ENCODE data around the gene RGS7. TPM values are rescaled to one million over a fixed set of nuclear protein-coding genes. Genes with fewer than 3 reads are reported as not detected.
A peak's percentile ranks its signal among the peaks of the same experiment; 100 is the strongest.

The RGS7 gene
- polyA plus RNA-seq, 1 donor from 2014 or later: 24.2 TPM

DNA sequence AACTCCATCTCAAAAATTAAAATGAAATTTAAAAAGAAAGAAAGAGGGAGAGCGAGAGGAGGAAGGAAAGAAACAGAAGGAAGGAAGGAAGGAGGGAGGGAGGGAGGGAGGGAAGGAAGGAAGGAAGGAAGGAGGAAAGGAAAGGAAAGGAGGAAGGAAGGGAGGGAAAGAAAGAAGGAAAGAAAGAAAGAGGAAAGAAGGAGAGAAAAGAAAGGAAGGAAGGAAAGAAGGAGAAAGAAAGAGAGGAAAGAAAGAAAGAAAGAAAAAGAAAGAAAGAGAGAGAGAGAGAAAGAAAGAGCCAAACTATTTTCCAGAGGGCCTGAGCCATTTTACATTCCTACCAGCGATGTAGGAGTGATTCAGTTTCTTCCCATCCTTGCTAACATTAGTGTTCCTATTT, 364.0 kb downstream of the RGS7 start:
- TF ChIP-seq EP300 (conservative IDR thresholded peaks at IDR 0.05; ENCODE audit: poor library complexity, severe bottlenecking) (no peak), EZH2 (IDR thresholded peaks at IDR 0.05; ENCODE audit: borderline replicate concordance, insufficient read depth, low read length, poor library complexity, severe bottlenecking) (no peak), SMC3 (conservative IDR thresholded peaks at IDR 0.05; ENCODE audit: poor library complexity) (no peak), MXI1 (conservative IDR thresholded peaks at IDR 0.05; ENCODE audit: poor library complexity, severe bottlenecking) (no peak), POLR2AphosphoS5 (IDR thresholded peaks at IDR 0.05) (no peak), TAF1 (IDR thresholded peaks at IDR 0.05; ENCODE audit: low read depth) (no peak), RAD21 (conservative IDR thresholded peaks at IDR 0.05) (no peak)
- TF ChIP-seq, protein P1, sequence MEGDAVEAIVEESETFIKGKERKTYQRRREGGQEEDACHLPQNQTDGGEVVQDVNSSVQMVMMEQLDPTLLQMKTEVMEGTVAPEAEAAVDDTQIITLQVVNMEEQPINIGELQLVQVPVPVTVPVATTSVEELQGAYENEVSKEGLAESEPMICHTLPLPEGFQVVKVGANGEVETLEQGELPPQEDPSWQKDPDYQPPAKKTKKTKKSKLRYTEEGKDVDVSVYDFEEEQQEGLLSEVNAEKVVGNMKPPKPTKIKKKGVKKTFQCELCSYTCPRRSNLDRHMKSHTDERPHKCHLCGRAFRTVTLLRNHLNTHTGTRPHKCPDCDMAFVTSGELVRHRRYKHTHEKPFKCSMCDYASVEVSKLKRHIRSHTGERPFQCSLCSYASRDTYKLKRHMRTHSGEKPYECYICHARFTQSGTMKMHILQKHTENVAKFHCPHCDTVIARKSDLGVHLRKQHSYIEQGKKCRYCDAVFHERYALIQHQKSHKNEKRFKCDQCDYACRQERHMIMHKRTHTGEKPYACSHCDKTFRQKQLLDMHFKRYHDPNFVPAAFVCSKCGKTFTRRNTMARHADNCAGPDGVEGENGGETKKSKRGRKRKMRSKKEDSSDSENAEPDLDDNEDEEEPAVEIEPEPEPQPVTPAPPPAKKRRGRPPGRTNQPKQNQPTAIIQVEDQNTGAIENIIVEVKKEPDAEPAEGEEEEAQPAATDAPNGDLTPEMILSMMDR (IDR thresholded peaks at IDR 0.05; ENCODE audit: poor library complexity, severe bottlenecking): no peak
- TF ChIP-seq, protein P2, sequence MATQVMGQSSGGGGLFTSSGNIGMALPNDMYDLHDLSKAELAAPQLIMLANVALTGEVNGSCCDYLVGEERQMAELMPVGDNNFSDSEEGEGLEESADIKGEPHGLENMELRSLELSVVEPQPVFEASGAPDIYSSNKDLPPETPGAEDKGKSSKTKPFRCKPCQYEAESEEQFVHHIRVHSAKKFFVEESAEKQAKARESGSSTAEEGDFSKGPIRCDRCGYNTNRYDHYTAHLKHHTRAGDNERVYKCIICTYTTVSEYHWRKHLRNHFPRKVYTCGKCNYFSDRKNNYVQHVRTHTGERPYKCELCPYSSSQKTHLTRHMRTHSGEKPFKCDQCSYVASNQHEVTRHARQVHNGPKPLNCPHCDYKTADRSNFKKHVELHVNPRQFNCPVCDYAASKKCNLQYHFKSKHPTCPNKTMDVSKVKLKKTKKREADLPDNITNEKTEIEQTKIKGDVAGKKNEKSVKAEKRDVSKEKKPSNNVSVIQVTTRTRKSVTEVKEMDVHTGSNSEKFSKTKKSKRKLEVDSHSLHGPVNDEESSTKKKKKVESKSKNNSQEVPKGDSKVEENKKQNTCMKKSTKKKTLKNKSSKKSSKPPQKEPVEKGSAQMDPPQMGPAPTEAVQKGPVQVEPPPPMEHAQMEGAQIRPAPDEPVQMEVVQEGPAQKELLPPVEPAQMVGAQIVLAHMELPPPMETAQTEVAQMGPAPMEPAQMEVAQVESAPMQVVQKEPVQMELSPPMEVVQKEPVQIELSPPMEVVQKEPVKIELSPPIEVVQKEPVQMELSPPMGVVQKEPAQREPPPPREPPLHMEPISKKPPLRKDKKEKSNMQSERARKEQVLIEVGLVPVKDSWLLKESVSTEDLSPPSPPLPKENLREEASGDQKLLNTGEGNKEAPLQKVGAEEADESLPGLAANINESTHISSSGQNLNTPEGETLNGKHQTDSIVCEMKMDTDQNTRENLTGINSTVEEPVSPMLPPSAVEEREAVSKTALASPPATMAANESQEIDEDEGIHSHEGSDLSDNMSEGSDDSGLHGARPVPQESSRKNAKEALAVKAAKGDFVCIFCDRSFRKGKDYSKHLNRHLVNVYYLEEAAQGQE (IDR thresholded peaks at IDR 0.05; ENCODE audit: borderline replicate concordance): no peak
- no peaks in the 10 kb centered on the region for H3K36me3 ChIP-seq (ENCODE audit: insufficient read depth, low read length)

DNA sequence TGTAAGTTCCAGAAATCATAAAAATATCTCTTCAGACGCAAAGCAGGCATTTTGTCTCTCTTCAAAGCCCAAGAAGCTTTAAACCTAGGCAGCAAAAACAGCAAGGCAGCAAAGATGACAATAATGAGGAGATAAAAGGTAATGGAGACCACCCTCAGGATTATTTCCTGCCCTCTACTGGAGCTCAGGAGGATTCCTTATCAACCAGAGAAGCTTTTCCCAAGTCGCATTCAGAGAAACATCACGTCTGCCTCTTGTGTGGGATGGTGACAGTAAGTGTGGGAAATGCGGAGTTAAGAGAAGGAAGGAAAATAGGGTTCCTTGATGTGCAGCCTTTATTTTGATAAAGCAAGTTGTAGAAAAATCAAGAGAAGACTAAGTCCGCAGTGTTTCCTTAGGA, 365.8 kb downstream of the RGS7 start:
- H3K9me2 ChIP-seq (ENCODE audit: insufficient read depth, low read length): no peaks in the 10 kb centered on the region
- TF ChIP-seq RAD21 (conservative IDR thresholded peaks at IDR 0.05): no peak
- TF ChIP-seq, protein P1 (IDR thresholded peaks at IDR 0.05; ENCODE audit: poor library complexity, severe bottlenecking): peak; percentile 16
- H3K4me3 ChIP-seq (ENCODE audit: low read length): no peak overlapping the region
- H2AFZ ChIP-seq (ENCODE audit: low read depth, low read length): no peak overlapping the region
- H3K9me3 ChIP-seq (ENCODE audit: low read length): no peaks in the 10 kb centered on the region
- H3K9ac ChIP-seq (ENCODE audit: low read length): no peak overlapping the region
- H3K27me3 ChIP-seq (ENCODE audit: insufficient read depth, low read depth, low read length): no peaks in the 10 kb centered on the region
- no peaks in the 10 kb centered on the region for H3K79me2 ChIP-seq (replicated peaks; ENCODE audit: insufficient read depth, low read length)
- H3K36me3 ChIP-seq (ENCODE audit: insufficient read depth, low read length): no peaks in the 10 kb centered on the region
- no peaks in the 10 kb centered on the region for H3F3A ChIP-seq (ENCODE audit: insufficient read depth, low read length, poor library complexity, severe bottlenecking)
- no peaks in the 10 kb centered on the region for H4K20me1 ChIP-seq (ENCODE audit: insufficient read depth)
- no peak overlapping the region for H3K4me2 ChIP-seq (ENCODE audit: low read length)
- H3K27ac ChIP-seq (ENCODE audit: low read length): no peak overlapping the region

More for the DNA sequence above, 364.0 kb downstream of the RGS7 start:
- no peaks in the 10 kb centered on the region for H3K79me2 ChIP-seq (replicated peaks; ENCODE audit: insufficient read depth, low read length)
- H3K27me3 ChIP-seq (ENCODE audit: insufficient read depth, low read depth, low read length): no peaks in the 10 kb centered on the region
- no peak overlapping the region for H3K4me2 ChIP-seq (ENCODE audit: low read length)
- H3K27ac ChIP-seq (ENCODE audit: low read length): no peak overlapping the region
- no peak overlapping the region for H3K9ac ChIP-seq (ENCODE audit: low read length)
- no peaks in the 10 kb centered on the region for H3K9me2 ChIP-seq (ENCODE audit: insufficient read depth, low read length)
- H2AFZ ChIP-seq (ENCODE audit: low read depth, low read length): no peak overlapping the region
- H3K9me3 ChIP-seq (ENCODE audit: low read length): no peaks in the 10 kb centered on the region
- no peak overlapping the region for H3K4me3 ChIP-seq (ENCODE audit: low read length)
- H4K20me1 ChIP-seq (ENCODE audit: insufficient read depth): no peaks in the 10 kb centered on the region
- H3F3A ChIP-seq (ENCODE audit: insufficient read depth, low read length, poor library complexity, severe bottlenecking): no peaks in the 10 kb centered on the region
